ENCODE measurements around the gene CD247.

- TF ChIP-seq, protein P1, sequence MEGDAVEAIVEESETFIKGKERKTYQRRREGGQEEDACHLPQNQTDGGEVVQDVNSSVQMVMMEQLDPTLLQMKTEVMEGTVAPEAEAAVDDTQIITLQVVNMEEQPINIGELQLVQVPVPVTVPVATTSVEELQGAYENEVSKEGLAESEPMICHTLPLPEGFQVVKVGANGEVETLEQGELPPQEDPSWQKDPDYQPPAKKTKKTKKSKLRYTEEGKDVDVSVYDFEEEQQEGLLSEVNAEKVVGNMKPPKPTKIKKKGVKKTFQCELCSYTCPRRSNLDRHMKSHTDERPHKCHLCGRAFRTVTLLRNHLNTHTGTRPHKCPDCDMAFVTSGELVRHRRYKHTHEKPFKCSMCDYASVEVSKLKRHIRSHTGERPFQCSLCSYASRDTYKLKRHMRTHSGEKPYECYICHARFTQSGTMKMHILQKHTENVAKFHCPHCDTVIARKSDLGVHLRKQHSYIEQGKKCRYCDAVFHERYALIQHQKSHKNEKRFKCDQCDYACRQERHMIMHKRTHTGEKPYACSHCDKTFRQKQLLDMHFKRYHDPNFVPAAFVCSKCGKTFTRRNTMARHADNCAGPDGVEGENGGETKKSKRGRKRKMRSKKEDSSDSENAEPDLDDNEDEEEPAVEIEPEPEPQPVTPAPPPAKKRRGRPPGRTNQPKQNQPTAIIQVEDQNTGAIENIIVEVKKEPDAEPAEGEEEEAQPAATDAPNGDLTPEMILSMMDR (IDR thresholded peaks at IDR 0.05) = no peak
- no peak for TF ChIP-seq EZH2 (IDR thresholded peaks at IDR 0.05)
Measured at GRCh38 chr1:167463875-167464575, 54.3 kb downstream of the CD247 start.
